HG03342 (cell line): ENCODE data around the gene TMEM74B.
"Not testable (repeated sequence)": the region's sequence is repeated elsewhere in the genome, so short reads cannot be mapped to it uniquely, and the experiment has no call there.

ENCODE experiments used
- ATAC-seq: cut with Tn5 transposase; IDR thresholded peaks from one replicate; pipeline ENCODE4 v1.9.1; 2021; ENCODE audit warnings: mild to moderate bottlenecking, moderate library complexity; ENCODE audit not compliant: unreplicated experiment

Gene TMEM74B

DNA sequence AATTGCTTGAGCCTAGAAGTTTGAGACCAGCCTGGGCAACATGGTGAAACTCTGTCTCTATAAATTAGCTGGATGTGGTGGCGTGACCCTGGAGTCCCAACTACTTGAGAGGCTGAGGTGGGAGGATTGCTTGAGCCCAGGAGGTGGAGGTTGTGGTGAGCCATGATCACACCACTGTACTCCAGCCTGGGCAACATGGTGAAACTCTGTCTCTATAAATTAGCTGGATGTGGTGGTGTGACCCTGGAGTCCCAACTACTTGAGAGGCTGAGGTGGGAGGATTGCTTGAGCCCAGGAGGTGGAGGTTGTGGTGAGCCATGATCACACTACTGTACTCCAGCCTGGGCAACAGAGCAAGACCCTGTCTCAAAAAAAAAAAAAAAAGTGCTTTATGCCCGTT lies 35.0 kb downstream of the TMEM74B start:
- ATAC-seq, result not testable (repeated sequence)

DNA sequence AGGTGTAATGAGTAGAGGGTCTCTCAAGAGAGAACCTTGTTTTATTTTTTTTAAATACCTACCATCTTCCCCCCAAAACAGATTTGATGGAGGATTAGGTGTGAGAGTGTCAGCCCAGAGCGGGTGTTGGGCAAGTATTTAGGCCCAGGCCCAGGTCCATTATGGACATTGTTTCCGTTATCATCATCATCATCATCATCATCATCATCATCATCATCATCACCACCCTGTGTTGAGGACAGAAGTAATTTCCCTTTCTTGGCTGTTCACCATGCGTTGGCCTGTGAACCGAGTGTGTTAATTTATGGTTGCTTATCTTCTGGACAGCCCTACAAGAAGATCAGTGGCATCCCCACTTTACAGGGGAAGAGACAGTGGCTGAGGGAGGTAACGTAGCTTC lies 37.8 kb downstream of the TMEM74B start:
- no peak for ATAC-seq

DNA sequence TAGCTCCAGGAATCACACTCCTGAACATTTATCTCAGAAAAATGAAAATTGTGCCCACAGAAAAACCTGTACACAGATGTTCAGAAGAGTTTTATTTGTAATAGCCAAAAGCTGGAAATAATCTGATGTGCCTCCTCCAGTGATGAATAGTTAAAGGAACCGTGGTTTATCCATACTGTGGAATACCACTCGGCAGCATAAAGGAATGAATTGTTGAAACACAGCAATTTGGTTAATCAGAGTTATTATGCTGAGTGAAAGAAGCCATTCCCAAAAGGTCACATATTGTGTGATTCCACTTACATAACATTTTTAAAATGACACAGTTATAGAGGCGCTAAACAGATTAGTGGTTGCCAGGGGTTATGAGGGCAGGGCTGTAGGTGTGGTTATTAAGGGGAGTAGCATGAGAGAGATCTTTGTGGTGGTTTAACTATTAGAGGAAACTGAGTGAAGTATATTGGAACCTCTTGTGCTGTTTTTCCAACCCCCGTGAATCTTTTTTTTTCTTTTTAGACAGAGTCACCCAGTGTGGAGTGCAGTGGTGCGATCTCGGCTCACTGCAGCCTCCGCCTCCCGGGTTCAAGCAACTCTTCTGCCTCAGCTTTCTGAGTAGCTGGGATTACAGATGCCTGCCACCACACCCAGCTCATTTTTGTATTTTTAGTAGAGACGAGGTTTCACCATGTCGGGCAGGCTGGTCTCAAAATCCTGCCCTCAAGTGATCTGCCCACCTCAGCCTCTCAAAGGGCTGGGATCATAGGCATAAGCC lies 40.2 kb downstream of the TMEM74B start:
- ATAC-seq, result no peak

DNA sequence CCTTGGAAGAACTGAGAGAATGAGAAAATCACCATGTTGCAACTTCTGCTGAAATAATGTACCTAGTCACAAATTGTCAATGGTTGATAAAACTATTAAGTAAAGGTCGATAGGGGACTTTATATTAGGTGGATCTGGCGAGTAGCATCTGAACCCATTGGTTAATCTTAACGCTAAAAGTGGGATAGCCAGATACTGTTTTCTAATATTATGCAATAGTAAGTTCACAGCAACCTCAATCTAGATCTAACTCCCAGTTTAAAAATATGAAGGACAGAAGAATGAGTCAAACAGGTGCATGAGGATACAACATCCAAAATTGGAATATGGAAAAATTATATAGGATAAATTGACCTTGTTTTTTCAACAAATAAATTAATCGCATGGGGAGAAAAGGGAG lies 47.5 kb downstream of the TMEM74B start:
- ATAC-seq, result no peak

DNA sequence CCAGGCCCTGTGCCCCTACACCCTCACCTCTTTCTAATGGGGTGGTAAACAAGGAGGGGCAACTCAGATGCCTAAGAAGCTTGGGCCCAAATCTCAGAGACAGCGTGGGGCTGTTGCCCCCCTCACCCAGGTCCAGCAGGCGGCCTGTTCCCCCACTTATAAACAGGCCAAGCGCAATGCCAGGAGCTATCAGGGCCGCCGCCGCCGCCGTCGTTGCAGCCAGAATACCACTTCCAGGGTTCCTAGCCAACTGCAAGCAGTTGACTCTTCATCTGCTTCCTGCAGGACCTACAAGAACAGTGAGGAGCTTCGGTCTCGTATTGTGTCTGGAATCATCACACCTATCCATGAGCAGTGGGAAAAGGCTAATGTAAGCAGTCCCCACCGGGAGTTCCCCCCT lies 49.9 kb downstream of the TMEM74B start:
- ATAC-seq, result no peak

DNA sequence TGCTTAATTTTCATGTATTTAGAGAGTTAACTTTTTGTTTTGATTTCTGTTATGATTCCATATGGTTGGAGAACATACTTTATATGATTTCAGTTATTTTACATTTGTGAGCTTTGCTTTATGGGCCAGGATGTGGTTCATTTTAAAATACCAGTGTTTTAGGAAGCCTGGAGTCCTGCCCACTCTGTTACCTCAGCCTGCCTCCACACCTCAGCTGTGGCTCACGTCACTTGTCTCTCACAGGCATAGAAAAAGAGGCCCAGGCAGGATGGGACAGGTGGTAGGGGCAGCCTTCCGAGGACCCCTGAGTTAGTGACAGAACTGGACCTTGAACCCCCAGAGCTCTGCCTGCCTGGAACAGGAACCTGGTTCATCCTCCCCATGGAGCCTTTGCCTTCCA lies 50.4 kb downstream of the TMEM74B start:
- no peak for ATAC-seq

DNA sequence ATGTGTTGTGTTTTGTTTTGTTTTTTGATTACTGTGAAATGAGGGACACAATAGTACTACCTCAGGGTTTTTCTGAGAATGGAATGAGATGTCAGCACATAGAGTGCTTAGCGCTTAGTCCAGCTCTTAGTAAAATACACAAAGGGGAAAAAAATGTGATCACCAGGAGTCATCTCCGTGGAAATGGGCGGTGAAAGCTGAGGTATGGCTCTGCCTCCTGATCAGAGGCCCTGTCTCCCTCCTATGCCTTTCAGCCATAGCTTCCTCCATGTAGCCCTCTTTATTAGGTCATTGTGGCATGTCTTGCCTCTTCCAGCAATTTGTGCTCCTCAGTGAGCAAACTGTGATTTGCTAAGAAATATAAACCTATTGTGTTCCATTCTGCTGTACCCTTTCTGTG lies 53.4 kb downstream of the TMEM74B start:
- ATAC-seq, result no peak

DNA sequence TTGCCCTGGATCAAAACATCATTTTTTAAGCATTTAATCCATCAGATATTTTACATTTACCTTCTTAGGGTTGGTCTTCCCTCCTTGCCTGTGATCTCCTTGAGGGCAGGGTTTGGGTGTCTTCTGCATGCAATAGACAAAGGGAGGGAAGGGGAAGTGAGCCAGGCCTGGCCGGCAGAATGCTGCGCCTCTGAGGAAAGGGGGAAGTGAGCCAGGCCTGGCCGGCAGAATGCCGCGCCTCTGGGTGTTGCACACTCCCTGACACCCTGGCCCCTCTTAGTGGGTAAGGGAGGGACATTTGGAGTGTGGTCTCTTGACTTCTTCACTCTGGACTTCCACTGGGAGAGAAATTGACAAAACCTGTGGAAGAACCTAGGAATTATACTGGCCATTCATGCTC lies 53.9 kb downstream of the TMEM74B start:
- ATAC-seq, result no peak
